ENCODE results near the gene WDR33.

Gene WDR33

GRCh38 chr2:127657232-127657595 is 153.8 kb downstream of the WDR33 start:
- TF ChIP-seq EZH2phosphoT487 (IDR thresholded peaks at IDR 0.05; ENCODE audit: low read length) (no peak), EZH2 (optimal IDR thresholded peaks at IDR 0.05; ENCODE audit: low read depth, low read length) (no peak)
- TF ChIP-seq, protein P1, sequence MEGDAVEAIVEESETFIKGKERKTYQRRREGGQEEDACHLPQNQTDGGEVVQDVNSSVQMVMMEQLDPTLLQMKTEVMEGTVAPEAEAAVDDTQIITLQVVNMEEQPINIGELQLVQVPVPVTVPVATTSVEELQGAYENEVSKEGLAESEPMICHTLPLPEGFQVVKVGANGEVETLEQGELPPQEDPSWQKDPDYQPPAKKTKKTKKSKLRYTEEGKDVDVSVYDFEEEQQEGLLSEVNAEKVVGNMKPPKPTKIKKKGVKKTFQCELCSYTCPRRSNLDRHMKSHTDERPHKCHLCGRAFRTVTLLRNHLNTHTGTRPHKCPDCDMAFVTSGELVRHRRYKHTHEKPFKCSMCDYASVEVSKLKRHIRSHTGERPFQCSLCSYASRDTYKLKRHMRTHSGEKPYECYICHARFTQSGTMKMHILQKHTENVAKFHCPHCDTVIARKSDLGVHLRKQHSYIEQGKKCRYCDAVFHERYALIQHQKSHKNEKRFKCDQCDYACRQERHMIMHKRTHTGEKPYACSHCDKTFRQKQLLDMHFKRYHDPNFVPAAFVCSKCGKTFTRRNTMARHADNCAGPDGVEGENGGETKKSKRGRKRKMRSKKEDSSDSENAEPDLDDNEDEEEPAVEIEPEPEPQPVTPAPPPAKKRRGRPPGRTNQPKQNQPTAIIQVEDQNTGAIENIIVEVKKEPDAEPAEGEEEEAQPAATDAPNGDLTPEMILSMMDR (IDR thresholded peaks at IDR 0.05; ENCODE audit: low read length): no peak

GRCh38 chr2:127656569-127657231 is 154.3 kb downstream of the WDR33 start:
- Histone ChIP-seq H3K9ac (ENCODE audit: low read length) (no peak overlapping the region), H3K27ac (ENCODE audit: low read length) (no peak overlapping the region), H2AFZ (ENCODE audit: low read length) (no peak overlapping the region), H3F3A (ENCODE audit: insufficient read depth, low read length) (no peaks in the 10 kb centered on the region), H3K4me2 (ENCODE audit: low read depth, low read length) (no peak overlapping the region), H3K9me3 (replicated peaks; ENCODE audit: insufficient read depth, low read length) (no peaks in the 10 kb centered on the region), H3K27me3 (replicated peaks; ENCODE audit: insufficient read depth, low read length) (peaks cover 15% of the 10 kb centered on the region; the same call in 1 of the 2 replicates), H3K9me2 (replicated peaks; ENCODE audit: insufficient read depth, low read length) (no peaks in the 10 kb centered on the region), H3K79me2 (ENCODE audit: low read length) (no peaks in the 10 kb centered on the region), H3K4me3 (ENCODE audit: low read length) (no peak overlapping the region), H3K36me3 (replicated peaks; ENCODE audit: insufficient read depth, low read length) (no peaks in the 10 kb centered on the region), H4K20me1 (ENCODE audit: insufficient read depth, low read length) (no peaks in the 10 kb centered on the region), H3K4me1 (ENCODE audit: low read length) (no peaks in the 10 kb centered on the region)
- TF ChIP-seq, protein P1 (IDR thresholded peaks at IDR 0.05; ENCODE audit: low read length): no peak
- TF ChIP-seq EZH2phosphoT487 (IDR thresholded peaks at IDR 0.05; ENCODE audit: low read length) (no peak), EZH2 (optimal IDR thresholded peaks at IDR 0.05; ENCODE audit: low read depth, low read length) (no peak)
- DNase-seq: no peak

More at GRCh38 chr2:127657232-127657595, 153.8 kb downstream of the WDR33 start:
- Histone ChIP-seq H3K9me3 (replicated peaks; ENCODE audit: insufficient read depth, low read length) (no peaks in the 10 kb centered on the region), H3K9ac (ENCODE audit: low read length) (no peak overlapping the region), H3K4me2 (ENCODE audit: low read depth, low read length) (no peak overlapping the region), H3K36me3 (replicated peaks; ENCODE audit: insufficient read depth, low read length) (no peaks in the 10 kb centered on the region), H3F3A (ENCODE audit: insufficient read depth, low read length) (no peaks in the 10 kb centered on the region), H3K79me2 (ENCODE audit: low read length) (no peaks in the 10 kb centered on the region), H4K20me1 (ENCODE audit: insufficient read depth, low read length) (no peaks in the 10 kb centered on the region), H3K9me2 (replicated peaks; ENCODE audit: insufficient read depth, low read length) (no peaks in the 10 kb centered on the region), H3K27ac (ENCODE audit: low read length) (no peak overlapping the region), H3K4me1 (ENCODE audit: low read length) (no peaks in the 10 kb centered on the region), H2AFZ (ENCODE audit: low read length) (no peak overlapping the region), H3K4me3 (ENCODE audit: low read length) (no peak overlapping the region), H3K27me3 (replicated peaks; ENCODE audit: insufficient read depth, low read length) (peaks cover 10% of the 10 kb centered on the region; the same call in 1 of the 2 replicates)
- no peak for DNase-seq

- no peak for DNase-seq
- H3K27me3 ChIP-seq (replicated peaks; ENCODE audit: insufficient read depth, low read length): peaks cover 28% of the 10 kb centered on the region
- no peak overlapping the region for H3K4me2 ChIP-seq (ENCODE audit: low read depth, low read length)
- H3K9me2 ChIP-seq (replicated peaks; ENCODE audit: insufficient read depth, low read length): no peaks in the 10 kb centered on the region
- no peaks in the 10 kb centered on the region for H3K4me1 ChIP-seq (ENCODE audit: low read length)
- H3F3A ChIP-seq (ENCODE audit: insufficient read depth, low read length): no peaks in the 10 kb centered on the region
- no peak overlapping the region for H2AFZ ChIP-seq (ENCODE audit: low read length)
- H4K20me1 ChIP-seq (ENCODE audit: insufficient read depth, low read length): no peaks in the 10 kb centered on the region
- no peak overlapping the region for H3K27ac ChIP-seq (ENCODE audit: low read length)
- no peaks in the 10 kb centered on the region for H3K9me3 ChIP-seq (replicated peaks; ENCODE audit: insufficient read depth, low read length)
- no peaks in the 10 kb centered on the region for H3K79me2 ChIP-seq (ENCODE audit: low read length)
- no peak overlapping the region for H3K9ac ChIP-seq (ENCODE audit: low read length)
- no peak overlapping the region for H3K4me3 ChIP-seq (ENCODE audit: low read length)
- TF ChIP-seq EZH2phosphoT487 (IDR thresholded peaks at IDR 0.05; ENCODE audit: low read length): no peak
- no peak for TF ChIP-seq EZH2 (optimal IDR thresholded peaks at IDR 0.05; ENCODE audit: low read depth, low read length)
- TF ChIP-seq, protein P1 (IDR thresholded peaks at IDR 0.05; ENCODE audit: low read length): no peak
- H3K36me3 ChIP-seq (replicated peaks; ENCODE audit: insufficient read depth, low read length): no peaks in the 10 kb centered on the region
These were observed 155.5 kb downstream of the WDR33 start for GRCh38 chr2:127655209-127656073.
